Measurements from ENCODE around the gene DDHD1.

DDHD1 gene

GRCh38 chr14:53011053-53011462 is 142.1 kb downstream of the DDHD1 start:
- no peaks in the 10 kb centered on the region for H3K36me3 ChIP-seq (ENCODE audit: control insufficient read depth, insufficient read depth, low read length)
- no peaks in the 10 kb centered on the region for H3K27me3 ChIP-seq (replicated peaks; ENCODE audit: control insufficient read depth, insufficient read depth, low read length)
- no peak for TF ChIP-seq CTCF (IDR thresholded peaks at IDR 0.05; ENCODE audit: insufficient read depth, low read length, poor library complexity, severe bottlenecking)
- no peak for DNase-seq (ENCODE audit: extremely low read depth, insufficient read length)
- H3K4me3 ChIP-seq (replicated peaks; ENCODE audit: low read depth, low read length): no peak overlapping the region

- TF ChIP-seq CTCF (IDR thresholded peaks at IDR 0.05; ENCODE audit: insufficient read depth, low read length, poor library complexity, severe bottlenecking): no peak
- Histone ChIP-seq H3K36me3 (ENCODE audit: control insufficient read depth, insufficient read depth, low read length) (no peaks in the 10 kb centered on the region), H3K27me3 (replicated peaks; ENCODE audit: control insufficient read depth, insufficient read depth, low read length) (no peaks in the 10 kb centered on the region), H3K4me3 (replicated peaks; ENCODE audit: low read depth, low read length) (no peak overlapping the region)
- no peak for DNase-seq (ENCODE audit: extremely low read depth, insufficient read length)
Observed at GRCh38 chr14:53010193-53011040, 142.7 kb downstream of the DDHD1 start.

- no peaks in the 10 kb centered on the region for H3K36me3 ChIP-seq (ENCODE audit: control insufficient read depth, insufficient read depth, low read length)
- DNase-seq (ENCODE audit: extremely low read depth, insufficient read length): no peak
- no peak overlapping the region for H3K4me3 ChIP-seq (replicated peaks; ENCODE audit: low read depth, low read length)
- H3K27me3 ChIP-seq (replicated peaks; ENCODE audit: control insufficient read depth, insufficient read depth, low read length): no peaks in the 10 kb centered on the region
- TF ChIP-seq CTCF (IDR thresholded peaks at IDR 0.05; ENCODE audit: insufficient read depth, low read length, poor library complexity, severe bottlenecking): no peak
Observed at GRCh38 chr14:53006931-53007562, 146.1 kb downstream of the DDHD1 start.

- DNase-seq (ENCODE audit: extremely low read depth, insufficient read length): no peak
- TF ChIP-seq CTCF (IDR thresholded peaks at IDR 0.05; ENCODE audit: insufficient read depth, low read length, poor library complexity, severe bottlenecking): no peak
Observed at GRCh38 chr14:53004976-53005375, 148.1 kb downstream of the DDHD1 start.

GRCh38 chr14:53003776-53004175 is 149.3 kb downstream of the DDHD1 start:
- TF ChIP-seq CTCF (IDR thresholded peaks at IDR 0.05; ENCODE audit: insufficient read depth, low read length, poor library complexity, severe bottlenecking): no peak
- H3K27me3 ChIP-seq (replicated peaks; ENCODE audit: control insufficient read depth, insufficient read depth, low read length): no peaks in the 10 kb centered on the region
- DNase-seq (ENCODE audit: extremely low read depth, insufficient read length): no peak
- no peak overlapping the region for H3K4me3 ChIP-seq (replicated peaks; ENCODE audit: low read depth, low read length)
- no peaks in the 10 kb centered on the region for H3K36me3 ChIP-seq (ENCODE audit: control insufficient read depth, insufficient read depth, low read length)

More at GRCh38 chr14:53004976-53005375, 148.1 kb downstream of the DDHD1 start:
- no peaks in the 10 kb centered on the region for H3K36me3 ChIP-seq (ENCODE audit: control insufficient read depth, insufficient read depth, low read length)
- H3K4me3 ChIP-seq (replicated peaks; ENCODE audit: low read depth, low read length): no peak overlapping the region
- H3K27me3 ChIP-seq (replicated peaks; ENCODE audit: control insufficient read depth, insufficient read depth, low read length): no peaks in the 10 kb centered on the region

All from GM06990 (cell line).